Retina (tissue), 1 donor: Measurements from ENCODE around the gene DEPDC4.
"Not testable (repeated sequence)": the region's sequence is repeated elsewhere in the genome, so short reads cannot be mapped to it uniquely, and the experiment has no call there.

Experiments used
- DNase-seq: peaks from one replicate; pipeline ENCODE4 v3.0.0-alpha.2; 2016

Gene DEPDC4

DNA sequence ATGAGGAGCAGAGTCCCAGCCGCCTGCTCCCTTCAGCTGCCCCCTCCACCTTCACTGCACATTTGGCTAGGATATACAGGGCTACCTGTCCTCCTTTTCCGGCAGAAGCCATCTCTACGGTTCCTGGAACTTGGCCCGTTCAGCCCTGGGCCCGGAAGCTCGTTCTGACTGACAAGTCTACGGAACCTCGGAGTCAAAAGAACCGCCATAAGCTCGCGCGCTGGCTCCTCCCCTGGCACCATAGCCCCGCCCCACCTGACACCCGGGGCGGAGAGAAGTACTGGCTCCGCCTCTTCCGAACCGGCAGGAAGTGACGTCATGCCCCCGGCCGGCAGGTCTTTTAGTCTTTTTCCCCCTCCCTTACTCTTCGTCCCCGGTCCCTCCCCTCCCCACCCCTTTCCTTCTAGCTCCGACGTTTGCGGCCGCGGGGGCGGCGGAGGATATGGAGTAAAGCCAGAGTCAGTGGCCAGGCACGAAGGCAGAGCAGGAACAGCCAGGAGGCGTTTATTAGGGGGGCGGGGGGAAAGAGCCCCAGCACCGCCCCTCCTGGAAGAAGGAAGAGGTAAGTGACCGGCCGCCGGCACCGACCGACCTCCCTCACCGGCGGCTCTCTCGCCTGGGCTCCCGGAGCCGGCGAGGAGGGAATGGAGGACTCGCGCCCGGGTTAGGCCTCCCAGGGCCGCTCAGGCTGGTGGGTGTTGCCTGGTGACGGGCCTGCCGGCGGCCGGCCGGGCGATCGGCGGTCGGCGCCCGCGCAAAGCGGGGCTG is at the start of gene DEPDC4, which contains the start of gene SCYL2:
Gene DEPDC4 (minus strand): TSS at position 245 of the 768 bp plus-strand sequence. CDS start 3 bp downstream, at position 242.
Gene SCYL2 (plus strand): TSS at position 343 of the 768 bp plus-strand sequence. CDS start 15,794 bp downstream, outside the sequence.
- DNase-seq: peak; percentile 99

DNA sequence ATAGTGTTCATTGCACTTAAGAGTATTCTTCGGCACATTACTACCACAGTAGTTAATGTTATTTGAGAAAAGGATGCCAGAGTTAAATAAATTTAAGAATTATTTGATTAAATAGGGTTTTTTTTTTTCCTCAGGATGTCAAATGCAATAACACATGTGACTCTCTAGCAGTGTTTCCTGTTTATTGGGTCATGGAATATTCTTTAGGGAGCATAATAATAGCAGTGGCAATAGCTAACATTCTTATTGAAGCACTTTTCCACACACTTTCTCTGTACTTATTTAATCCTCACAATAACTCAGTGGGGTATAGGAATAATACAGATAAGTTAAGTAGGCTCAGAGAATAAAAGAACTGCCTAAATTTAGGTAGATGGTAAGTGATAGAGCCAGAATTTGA is 44.4 kb upstream of the DEPDC4 start:
- DNase-seq: no peak

DNA sequence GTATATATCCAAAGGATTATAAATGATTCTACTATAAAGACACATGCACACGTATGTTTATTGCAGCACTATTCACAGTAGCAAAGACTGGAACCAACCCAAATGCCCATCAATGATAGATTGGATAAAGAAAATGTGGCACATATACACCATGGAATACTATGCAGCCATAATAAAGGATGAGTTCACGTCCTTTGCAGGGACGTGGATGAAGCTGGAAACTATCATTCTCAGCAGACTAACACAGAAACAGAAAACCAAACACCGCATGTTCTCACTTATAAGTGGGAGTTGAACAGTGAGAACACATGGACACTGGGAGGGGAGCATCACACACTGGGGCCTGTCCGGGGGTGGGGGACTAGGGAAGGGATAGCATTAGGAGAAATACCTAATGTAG is 41.3 kb upstream of the DEPDC4 start:
- DNase-seq: not testable (repeated sequence)

DNA sequence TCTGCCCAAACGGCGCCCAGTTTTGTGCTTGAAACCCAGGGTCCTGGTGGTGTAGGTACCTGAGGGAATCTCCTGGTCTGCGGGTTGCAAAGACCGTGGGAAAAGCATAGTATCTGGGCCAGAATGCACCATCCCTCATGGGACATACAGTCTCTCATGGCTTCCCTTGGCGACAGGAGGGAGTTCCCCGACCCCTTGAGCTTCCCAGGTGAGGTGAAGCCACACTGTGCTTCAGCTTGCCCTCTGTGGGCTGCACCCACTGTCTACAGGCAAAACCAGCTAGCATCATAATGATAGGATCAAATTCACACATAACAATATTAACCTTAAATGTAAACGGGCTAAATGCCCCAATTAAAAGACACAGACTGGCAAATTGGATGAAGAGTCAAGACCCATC is 37.5 kb upstream of the DEPDC4 start:
- not testable (repeated sequence) for DNase-seq

DNA sequence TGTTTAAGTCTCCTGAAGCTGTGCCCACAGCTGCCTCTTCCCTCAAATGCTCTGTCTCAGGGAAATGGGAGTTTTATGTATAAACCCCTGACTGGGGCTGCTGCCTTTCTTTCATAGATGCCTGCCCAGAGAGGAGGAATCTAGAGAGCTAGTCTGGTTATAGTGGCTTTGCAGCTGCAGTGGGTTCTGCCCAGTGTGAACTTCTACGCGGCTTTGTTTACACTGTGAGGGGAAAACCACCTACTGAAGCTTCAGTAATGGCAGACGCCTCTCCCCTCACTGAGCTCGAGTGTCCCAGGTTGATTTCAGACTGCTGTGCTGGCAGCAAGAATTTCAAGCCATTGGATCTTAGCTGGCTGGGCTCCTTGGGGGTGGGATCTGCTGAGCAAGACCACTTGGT is 37.0 kb upstream of the DEPDC4 start:
- no peak for DNase-seq

DNA sequence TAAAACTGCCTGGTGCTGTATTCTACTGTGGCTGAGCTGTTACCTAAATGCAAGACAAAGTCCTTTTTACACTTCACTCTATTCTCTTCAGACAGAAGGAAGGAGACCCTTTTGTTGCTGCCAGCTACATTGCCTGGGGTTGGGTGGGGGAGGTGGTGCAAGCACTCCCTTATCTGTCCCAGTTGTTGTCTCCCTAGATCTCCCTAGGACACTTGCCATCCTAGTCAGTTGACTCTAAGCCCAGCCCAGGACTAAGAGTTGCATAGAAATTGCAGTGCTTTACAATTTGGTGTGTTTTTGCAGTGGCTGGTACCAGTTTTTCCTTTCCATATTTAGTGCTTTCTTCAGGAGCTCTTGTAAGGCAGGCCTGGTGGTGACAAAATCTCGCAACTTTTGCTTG is 35.2 kb upstream of the DEPDC4 start:
- DNase-seq: no peak

DNA sequence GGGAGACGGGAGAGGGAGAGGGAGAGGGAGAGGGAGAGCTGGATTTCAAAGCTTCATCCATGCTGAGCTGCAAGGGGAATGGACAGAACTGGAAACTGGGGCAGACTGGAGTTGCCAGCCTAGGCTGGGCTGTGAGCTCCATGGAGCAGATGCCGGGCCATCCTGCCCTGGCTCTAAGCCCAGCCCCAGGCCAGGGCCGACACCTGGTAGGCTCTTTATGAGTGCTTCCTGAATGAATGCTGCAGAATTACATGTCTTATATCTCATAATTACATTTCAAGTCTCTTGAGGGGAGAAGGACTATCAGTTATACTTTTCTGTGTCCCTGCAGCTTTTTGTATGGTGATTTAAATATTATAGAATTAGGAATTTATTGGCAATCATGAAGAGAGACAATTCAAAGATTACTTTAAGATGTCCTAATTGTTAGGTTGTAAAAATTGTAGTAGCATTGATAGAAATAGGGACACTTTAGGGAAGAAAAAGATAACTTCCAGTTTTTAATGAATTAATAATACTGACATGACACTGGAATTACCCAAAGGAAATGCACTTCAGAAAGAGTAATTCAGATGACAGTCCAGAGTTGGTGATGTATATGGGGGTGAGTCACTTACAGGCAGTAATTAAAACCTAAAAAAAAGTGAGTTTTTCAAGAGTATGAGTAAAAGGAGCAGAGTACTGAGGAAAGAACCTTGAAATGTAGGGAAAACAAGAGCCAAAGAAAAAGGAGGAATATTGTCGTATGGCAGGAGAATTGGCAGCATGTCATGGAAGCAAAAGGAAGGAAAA is 29.1 kb upstream of the DEPDC4 start:
- no peak for DNase-seq

DNA sequence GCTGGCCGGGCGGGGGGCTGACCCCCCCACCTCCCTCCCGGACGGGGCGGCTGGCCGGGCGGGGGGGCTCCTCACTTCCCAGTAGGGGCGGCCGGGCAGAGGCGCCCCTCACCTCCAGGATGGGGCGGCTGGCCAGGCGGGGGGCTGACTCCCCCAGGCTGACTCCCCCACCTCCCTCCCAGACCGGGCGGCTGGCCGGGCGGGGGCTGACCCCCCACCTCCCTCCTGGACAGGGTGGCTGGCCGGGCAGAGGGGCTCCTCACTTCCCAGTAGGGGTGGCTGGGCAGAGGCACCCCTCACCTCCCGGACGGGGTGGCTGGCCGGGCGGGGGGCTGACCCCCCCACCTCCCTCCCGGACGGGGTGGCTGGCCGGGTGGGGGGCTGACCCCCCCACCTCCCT is 27.5 kb upstream of the DEPDC4 start:
- not testable (repeated sequence) for DNase-seq

DNA sequence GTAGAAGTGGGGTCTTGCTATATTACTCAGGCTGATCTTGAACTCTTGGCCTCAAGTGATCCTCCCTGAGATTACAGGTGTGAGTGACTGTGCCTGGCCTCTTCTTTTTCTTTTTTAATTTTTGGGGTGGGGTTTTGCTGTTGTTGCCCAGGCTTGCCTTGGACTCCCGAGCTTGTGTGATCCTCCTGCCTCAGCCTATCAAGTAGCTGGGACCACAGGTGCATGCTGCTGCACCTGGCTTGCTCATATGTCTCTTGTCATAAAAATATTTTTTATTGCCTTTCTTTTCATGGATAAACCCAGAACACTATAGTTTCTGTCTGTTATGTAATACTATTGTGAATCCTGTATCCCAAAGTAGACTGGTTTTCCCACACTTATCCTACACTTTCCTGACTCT is 26.1 kb upstream of the DEPDC4 start:
- no peak for DNase-seq

DNA sequence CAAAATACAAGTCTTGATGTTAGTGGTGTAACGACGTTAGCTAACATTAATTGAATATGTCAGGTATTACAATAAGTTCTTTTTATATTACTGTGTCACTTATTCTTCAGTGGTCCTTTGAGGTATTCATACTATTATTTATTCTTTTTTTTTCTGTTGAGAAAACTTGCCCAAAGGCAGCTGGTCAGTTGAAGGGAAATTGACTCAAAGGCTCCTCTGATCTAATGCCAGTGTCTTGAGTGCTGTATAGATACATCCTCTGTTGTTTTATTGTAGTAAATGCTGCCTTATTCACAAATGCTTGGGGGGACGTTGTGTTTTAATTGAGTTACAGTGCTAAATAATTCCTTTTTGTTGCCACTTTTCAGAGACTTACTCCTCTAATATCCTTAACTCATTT is 23.1 kb upstream of the DEPDC4 start:
- no peak for DNase-seq

DNA sequence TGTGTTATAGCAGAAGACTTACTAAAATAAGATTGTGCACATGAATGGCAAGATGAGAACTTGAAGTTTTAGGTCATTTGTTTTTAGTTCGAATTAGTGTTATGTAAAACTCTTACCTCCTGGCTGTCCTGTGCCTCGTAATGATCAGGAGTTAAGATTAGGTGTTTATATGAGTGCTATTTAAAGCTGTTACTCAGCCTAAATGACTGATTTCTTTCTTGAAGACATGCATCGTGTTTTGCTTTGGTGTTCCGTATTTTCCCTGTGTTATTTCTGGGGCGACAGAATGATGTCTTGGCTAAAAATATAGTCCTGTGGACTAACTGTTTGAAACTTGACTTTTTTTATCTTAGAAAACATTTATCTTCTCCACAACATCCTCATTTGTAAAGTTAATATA is 22.2 kb upstream of the DEPDC4 start:
- DNase-seq: no peak

DNA sequence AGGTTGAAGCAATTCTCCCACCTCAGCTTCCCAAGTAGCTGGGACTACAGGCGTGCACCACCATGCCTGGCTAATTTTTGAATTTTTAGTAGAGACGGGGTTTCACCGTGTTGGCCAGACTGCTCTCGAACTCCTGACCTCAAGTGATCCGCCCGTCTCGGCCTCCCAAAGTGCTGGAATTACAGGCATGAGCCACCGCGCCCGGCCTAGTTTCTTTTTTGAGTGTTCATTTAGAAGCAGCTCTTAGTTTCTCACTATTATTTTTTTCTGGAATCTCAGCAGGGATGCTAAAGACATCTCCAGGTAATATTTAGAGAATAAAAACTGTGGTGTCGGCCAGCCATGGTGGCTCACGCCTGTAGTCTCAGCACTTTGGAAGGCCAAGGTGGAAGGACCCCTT is 17.7 kb upstream of the DEPDC4 start:
- DNase-seq: not testable (repeated sequence)

DNA sequence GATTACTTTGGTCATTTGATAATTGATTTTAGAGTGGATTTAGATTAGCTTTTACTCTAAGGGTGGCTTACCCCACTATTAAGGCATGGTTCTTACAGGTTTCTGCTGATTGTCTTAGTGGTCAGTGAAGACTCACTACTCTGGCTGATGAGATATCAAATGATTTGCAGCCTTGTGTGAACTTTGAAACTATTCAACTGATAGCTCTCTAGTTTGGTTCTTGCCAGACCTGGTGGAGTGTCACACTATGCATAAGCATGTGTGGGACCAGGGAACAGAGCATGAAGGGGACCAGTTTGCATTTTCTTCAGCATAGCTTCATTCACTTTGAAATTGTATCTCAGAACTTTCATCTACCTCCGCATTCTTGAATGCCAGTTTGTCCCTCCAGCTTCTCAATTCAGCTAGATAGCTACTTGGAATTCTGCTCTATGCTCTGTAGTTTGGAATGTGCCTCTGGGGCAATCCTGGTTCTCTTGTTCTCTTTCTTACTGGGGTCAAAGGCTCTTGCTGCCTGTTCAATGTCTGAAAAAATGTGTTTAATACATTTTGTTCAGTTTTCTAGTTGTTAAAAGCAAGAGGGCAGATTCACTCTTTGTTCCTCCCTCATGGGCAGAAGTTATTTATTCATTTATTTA is 12.8 kb upstream of the DEPDC4 start:
- no peak for DNase-seq

DNA sequence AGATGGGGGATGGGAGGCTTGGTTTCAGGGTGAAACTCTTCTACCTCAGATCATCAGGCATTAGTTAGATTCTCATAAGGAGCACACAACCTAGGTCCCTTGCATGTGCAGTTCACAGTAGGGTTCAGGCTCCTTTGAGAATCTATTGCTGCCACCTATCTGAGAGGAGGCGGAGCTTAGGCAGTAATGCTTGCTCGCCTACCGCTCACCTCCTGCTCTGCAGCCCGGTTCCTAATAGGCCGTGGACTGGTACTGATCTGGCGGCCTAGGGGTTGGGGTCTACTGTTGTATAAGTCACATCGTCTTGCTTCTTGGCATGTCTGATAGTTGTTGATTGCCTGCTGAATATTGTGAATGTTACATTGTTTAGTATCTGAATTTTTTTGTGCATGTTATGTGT is 12.3 kb upstream of the DEPDC4 start:
- no peak for DNase-seq

DNA sequence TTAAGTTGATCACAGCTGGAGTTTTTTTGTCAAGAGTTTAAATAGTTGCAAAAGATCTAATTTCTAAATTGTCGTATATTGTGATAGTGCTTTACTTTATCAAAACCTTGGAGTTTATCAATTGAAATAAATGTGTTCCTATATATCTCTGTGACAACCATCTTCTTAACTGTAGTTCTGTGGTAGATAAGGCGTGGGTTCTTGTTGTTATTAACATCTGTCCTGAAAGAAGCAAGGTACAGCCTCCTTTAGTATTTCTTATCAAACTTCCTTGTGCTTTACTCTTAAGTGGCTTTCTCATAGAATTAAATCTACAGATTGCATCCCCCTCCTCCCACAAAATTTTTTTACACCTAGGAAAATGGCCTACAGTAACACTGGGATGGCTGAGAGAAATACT is 7.4 kb upstream of the DEPDC4 start:
- no peak for DNase-seq

DNA sequence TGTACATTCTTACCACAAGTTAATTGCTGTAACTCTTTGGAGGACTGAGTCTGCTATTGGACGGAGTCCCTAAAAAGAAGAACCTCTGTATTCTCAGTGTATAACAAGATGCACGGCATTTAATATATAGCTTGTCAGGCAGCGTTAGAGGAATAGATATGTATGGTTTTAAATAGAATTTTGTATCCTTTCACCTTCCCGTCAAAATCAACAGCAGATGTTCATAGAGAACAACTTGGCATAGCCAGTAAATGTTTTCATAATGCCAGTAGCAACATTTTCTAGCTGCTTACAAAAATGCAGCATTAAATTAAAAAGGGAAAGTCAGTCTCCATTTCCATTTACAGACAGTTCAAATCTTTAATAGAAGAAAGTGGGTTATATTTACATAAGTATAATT is 6.9 kb upstream of the DEPDC4 start:
- DNase-seq: no peak

DNA sequence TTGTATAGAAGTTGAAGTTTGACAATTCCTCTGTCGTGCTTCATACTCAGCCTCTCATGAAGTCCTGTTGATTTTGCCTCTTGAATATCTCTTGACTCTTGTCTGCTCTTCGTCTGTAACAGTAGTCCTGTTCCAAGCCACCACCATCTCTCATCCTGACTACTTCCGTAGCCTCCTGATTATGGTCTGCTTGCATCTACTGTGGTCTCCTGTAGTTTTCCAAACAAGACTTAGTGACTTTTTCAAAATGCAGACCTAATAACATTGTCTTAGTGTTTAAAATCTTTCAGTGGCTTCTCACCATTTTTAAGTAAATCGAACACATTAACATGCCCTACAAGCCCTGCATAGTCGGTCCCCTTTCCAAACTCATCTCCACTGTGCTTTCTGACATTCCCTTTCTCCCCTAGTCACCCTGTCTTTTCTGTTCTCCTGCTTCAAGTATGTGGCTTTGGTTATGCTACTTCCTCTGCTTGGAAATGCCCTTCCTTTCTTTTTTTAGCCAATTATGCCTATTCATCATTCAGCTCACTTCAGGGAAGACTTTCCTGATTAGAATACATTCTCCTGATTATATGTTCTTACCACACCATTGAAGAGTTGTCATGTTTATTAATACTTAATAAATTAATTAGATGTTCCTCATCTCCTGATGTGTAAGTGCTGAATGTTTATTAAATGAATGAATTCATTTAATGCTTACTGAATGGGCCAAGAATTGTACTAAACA is 2.1 kb upstream of the DEPDC4 start:
- DNase-seq: no peak

DNA sequence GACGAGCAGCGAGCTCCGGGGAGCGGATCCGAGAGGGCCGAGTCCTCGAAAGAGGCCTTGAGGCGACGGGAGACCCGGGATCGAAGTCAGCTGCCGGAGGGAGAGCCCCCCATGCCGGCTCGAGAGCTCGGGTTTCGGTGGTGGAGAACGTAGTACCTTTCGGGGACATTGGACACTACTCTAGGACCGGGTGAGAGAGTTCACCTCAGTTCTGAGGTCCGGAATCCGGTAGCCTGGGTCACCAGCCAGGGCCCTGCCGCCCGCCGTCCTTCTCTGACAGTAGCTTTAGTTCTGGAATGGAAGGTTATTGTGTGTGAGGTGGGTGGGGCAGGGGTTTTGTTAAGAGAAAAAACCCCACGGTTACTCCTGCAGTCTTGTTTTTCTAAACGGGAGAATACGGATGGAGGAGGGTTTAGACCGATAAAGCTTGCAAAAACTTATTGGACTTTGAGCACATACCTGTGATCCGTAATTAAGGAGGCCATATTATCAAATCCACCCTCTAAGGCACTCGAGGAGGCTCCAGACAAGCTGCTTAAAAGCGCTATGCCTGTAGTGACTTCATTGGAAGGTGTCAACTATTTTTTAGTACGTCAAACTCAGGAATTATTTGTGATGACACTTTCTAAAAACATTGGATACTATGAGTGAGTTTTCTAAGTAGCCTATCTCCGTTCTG is 863 bp upstream of the DEPDC4 start:
- DNase-seq: no peak

DNA sequence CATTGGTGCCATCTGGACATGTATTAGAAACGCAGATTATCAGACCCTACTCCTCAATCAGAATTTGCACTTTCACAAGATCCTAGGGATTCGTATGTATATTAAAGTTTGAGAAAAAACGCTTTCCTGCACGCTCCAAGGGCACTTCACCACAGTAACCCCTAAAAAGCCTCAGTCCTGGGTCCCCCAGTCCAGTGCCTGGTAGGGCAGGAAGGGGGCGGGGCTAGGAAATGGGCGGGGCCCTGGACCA is 369 bp downstream of the DEPDC4 start:
- DNase-seq: no peak

DNA sequence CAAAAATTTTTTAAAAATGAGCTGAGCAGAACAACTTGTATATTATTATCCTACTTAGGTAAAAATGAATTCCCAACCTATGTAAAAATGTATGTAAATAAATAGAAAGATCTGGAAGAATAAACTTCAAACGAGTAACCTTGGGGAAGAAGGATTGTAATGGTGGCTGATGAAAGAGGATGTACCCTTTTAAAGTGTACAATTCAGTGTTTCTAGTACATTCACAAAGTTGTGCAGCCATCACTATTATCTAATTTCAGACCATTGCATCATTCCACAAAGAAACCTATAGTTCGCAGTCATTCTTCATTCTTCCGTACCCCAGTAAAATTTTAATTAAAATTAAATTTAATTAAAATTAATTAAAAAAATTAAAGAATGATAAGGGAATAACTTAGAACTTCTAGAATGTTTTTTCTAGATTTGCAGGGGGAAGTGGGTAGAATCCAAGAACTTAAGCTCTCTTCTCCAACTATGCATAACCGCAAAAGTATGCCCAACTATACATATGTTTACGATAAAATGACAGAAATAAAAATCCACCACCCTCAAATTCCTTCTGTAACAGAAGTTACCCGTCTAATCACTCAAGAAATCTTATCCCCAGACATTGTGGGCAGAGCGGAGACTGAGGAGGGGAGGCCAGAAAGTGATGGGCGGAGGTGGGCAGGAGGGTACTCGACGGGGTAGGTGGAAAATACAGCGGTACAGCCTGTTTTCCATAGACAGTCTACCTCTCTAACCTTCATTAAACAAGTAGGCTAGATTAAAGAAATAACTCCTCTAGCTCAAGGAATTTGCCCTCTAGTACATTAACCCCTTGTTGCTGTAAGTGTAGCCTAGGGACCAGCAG is 921 bp downstream of the DEPDC4 start:
- DNase-seq: no peak

DNA sequence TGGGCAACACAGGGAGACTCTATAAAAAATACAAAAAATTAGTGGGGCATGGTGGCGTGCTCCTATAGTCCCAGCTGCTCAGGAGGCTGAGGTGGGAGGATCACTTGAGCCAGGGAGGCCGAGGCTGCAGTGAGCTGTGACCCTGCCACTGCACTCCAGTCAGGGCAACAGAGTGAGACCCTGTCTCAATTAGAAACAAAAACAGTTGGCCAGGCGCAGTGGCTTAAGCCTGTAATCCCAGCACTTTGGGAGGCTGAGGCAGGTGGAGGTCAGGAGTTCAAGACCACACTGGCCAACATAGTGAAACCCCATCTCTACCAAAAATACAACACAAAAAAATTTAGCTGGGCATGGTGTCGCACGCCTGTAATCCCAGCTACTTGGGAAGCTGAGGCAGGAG is 1.8 kb downstream of the DEPDC4 start:
- DNase-seq: not testable (repeated sequence)

DNA sequence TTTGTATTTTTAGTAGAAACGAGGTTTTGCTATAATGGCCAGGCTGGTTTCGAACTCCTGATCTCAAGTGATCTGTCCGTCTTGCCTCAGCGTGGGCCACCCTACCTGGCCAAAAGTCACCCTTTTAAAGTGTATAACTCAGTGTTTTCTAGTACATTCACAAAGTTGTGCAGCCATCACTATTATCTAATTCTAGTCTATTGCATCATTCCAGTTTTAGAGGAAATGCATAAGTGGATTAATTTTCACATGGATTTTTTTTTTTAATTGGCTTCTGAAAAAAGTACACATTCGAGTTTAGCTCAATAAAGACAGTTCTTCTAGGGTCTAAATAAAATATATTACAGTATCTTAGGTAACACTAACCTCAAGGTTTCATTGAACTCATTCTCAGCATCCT is 3.7 kb downstream of the DEPDC4 start:
- DNase-seq: no peak
